ENCODE data around the gene MYLIP.

DNA sequence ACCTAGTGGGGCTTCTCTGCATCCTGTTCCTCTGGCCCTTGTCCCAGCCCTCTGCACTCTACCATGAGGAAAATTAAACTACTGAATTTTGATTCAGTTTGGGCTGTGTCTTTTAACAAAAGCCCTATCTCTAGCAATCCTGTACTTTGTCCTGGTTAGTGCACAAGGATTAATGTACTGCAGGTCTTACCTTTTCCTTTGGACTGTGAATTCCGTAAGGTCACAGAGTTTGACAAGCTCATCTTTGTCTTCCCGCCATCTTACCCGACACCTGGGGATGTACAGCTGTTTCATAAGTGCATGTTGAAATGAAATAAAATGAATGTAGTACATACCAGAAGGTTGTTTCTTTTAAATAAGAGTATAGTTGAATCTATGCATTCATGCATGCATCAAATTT is 41.5 kb upstream of the MYLIP start:
- no peak for TF ChIP-seq EZH2 (IDR thresholded peaks at IDR 0.05; ENCODE audit: low read depth)
- TF ChIP-seq, protein P1, sequence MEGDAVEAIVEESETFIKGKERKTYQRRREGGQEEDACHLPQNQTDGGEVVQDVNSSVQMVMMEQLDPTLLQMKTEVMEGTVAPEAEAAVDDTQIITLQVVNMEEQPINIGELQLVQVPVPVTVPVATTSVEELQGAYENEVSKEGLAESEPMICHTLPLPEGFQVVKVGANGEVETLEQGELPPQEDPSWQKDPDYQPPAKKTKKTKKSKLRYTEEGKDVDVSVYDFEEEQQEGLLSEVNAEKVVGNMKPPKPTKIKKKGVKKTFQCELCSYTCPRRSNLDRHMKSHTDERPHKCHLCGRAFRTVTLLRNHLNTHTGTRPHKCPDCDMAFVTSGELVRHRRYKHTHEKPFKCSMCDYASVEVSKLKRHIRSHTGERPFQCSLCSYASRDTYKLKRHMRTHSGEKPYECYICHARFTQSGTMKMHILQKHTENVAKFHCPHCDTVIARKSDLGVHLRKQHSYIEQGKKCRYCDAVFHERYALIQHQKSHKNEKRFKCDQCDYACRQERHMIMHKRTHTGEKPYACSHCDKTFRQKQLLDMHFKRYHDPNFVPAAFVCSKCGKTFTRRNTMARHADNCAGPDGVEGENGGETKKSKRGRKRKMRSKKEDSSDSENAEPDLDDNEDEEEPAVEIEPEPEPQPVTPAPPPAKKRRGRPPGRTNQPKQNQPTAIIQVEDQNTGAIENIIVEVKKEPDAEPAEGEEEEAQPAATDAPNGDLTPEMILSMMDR (conservative IDR thresholded peaks at IDR 0.05), result no peak
